K562 (cell line): ENCODE measurements around the gene NPTXR. TPM values are rescaled to one million over a fixed set of nuclear protein-coding genes. Genes with fewer than 3 reads are reported as not detected.

ENCODE experiments used
- ATAC-seq: fragments of 200-7000 bp; cut with Tn5 transposase; 3 replicates; pipeline ENCODE4 v1.9.1; 2020; ENCODE audit warnings: moderate library complexity
- BruUV-seq: library from RNA; stranded (reverse); fragments of 400-500 nt; replicated peaks from 2 replicates; lab custom pipeline; 2021; lab: Mats Ljungman, UMichigan
- CTCF ChIA-PET: fragments of 300-600 bp; formaldehyde crosslinking; extraction: SDS; loops from one replicate; lab custom pipeline; 2021; ENCODE audit warnings: low intra/inter-chr PET ratio; lab: Yijun Ruan, JAX
- POLR2A ChIA-PET: fragments of 300-600, 350-650 bp; sonication (Branson Sonifier 250); formaldehyde crosslinking; extraction: SDS; loops from one replicate; lab custom pipeline; 2021; ENCODE audit warnings: antibody characterized with exemption, inconsistent platforms; lab: Yijun Ruan, JAX
- DNase-seq, 4 experiments: peaks; one replicate each; pipeline versions ENCODE4 v3.0.0 to v3.0.0-alpha.2; 2011 to 2018; ENCODE audit warnings: low spot score in 3 of 4, mixed read lengths in 3 of 4; ENCODE audit errors: extremely low read depth in 1 of 4
- FAIRE-seq: peaks from 2 replicates; lab custom pipeline; 2011; peaks lifted over from hg19 to GRCh38; lab: Jason Lieb, UNC
- H2AFZ ChIP-seq: 2 replicates; pipeline ENCODE4 v1.6.0; 2011; ENCODE audit warnings: low read depth, low read length, control low read depth, inconsistent platforms
- H3K27ac ChIP-seq: fragments of 200-600 bp; 3 replicates; pipeline ENCODE4 v1.8.0; 2011; ENCODE audit warnings: low read depth, mild to moderate bottlenecking, control low read depth, inconsistent platforms, low read length, moderate library complexity, mixed read lengths; ENCODE audit errors: extremely low read depth
- H3K27me3 ChIP-seq, 2 experiments: fragments of 300-600 bp in 1 of 2; 2 replicates in 1 of 2; 3 replicates in 1 of 2; pipeline versions ENCODE4 v1.6.0 to v1.8.0; 2011; ENCODE audit warnings: inconsistent platforms in 2 of 2, low read length in 2 of 2, mild to moderate bottlenecking in 1 of 2, mixed read lengths in 1 of 2, moderate library complexity in 1 of 2; ENCODE audit not compliant: control insufficient read depth in 2 of 2, insufficient read depth in 2 of 2
- H3K36me3 ChIP-seq: fragments of 300-600 bp; 3 replicates; pipeline ENCODE4 v1.8.0; 2011; ENCODE audit warnings: mild to moderate bottlenecking, low read length, inconsistent platforms; ENCODE audit not compliant: control insufficient read depth, insufficient read depth
- H3K4me1 ChIP-seq, 2 experiments: fragments of 200-600 bp in 1 of 2; replicated peaks in 1 of 2; 2 replicates in 1 of 2; 3 replicates in 1 of 2; pipeline versions ENCODE4 v1.5.1 to v1.8.0; 2011; ENCODE audit warnings: inconsistent platforms in 2 of 2, low read length in 2 of 2, mild to moderate bottlenecking in 1 of 2, mixed read lengths in 1 of 2, moderate library complexity in 1 of 2; ENCODE audit not compliant: control insufficient read depth in 2 of 2, insufficient read depth in 2 of 2
- H3K4me2 ChIP-seq: 2 replicates; pipeline ENCODE4 v1.6.1; 2011; ENCODE audit warnings: low read length, control low read depth, inconsistent platforms, mixed read lengths; ENCODE audit not compliant: insufficient read depth
- H3K4me3 ChIP-seq: fragments of 200-600 bp; sonication (generic), shearing (Covaris generic); 2 replicates; pipeline ENCODE4 v1.5.1; 2016; ENCODE audit warnings: control low read depth, inconsistent platforms
- H3K79me2 ChIP-seq: fragments of 200-600 bp; 3 replicates; pipeline ENCODE4 v1.8.0; 2011; ENCODE audit warnings: low read length, inconsistent platforms; ENCODE audit not compliant: control insufficient read depth, insufficient read depth
- H3K9ac ChIP-seq, 2 experiments: 2 replicates each; pipeline versions ENCODE4 v1.6.0 to v1.6.1; 2011; ENCODE audit warnings: low read depth in 2 of 2, low read length in 2 of 2, control low read depth in 1 of 2, inconsistent platforms in 1 of 2, mild to moderate bottlenecking in 1 of 2, mixed read lengths in 1 of 2; ENCODE audit not compliant: insufficient read depth in 1 of 2
- H3K9me1 ChIP-seq: one replicate; pipeline ENCODE4 v1.6.0; 2011; ENCODE audit warnings: inconsistent platforms, mild to moderate bottlenecking, low read length, moderate library complexity; ENCODE audit not compliant: control insufficient read depth, insufficient read depth
- H3K9me3 ChIP-seq: replicated peaks from 2 replicates; pipeline ENCODE4 v1.5.1; 2011; ENCODE audit warnings: low read depth, low read length, inconsistent platforms; ENCODE audit not compliant: control insufficient read depth, insufficient read depth
- H4K20me1 ChIP-seq: replicated peaks from 2 replicates; pipeline ENCODE4 v1.6.1; 2011; ENCODE audit warnings: low read length, inconsistent platforms, mixed read lengths; ENCODE audit not compliant: control insufficient read depth, insufficient read depth
- ARHGAP35 ChIP-seq: fragments of 450-650 bp; IDR thresholded peaks from 2 replicates; pipeline ENCODE4 v1.6.1; 2018; ENCODE audit not compliant: partially characterized antibody
- BDP1 ChIP-seq: IDR thresholded peaks from 3 replicates; pipeline ENCODE4 v1.6.1; 2011; ENCODE audit not compliant: insufficient read length, insufficient read depth
- CXXC5 ChIP-seq: fragments of 250-450 bp; sonication (Bioruptor Pico); IDR thresholded peaks from 2 replicates; pipeline ENCODE4 v1.8.0; 2022; ENCODE audit warnings: inconsistent platforms, mild to moderate bottlenecking, moderate library complexity
- EWSR1 ChIP-seq: fragments of 450-650 bp; IDR thresholded peaks from 2 replicates; pipeline ENCODE4 v1.6.1; 2018; ENCODE audit warnings: borderline replicate concordance, mild to moderate bottlenecking, low read depth, moderate library complexity; ENCODE audit not compliant: partially characterized antibody
- HDAC2 ChIP-seq: fragments of 450-650 bp; IDR thresholded peaks from 2 replicates; pipeline ENCODE4 v1.6.1; 2016; ENCODE audit warnings: mild to moderate bottlenecking
- MEF2A ChIP-seq: IDR thresholded peaks from 2 replicates; pipeline ENCODE4 v1.6.1; 2011; ENCODE audit warnings: low read depth, mild to moderate bottlenecking, low read length, moderate library complexity; ENCODE audit not compliant: control insufficient read depth
- RCOR1 ChIP-seq, 2 experiments: IDR thresholded peaks; 2 replicates each; pipeline ENCODE4 v1.6.1; 2012; ENCODE audit warnings: low read depth in 2 of 2, low read length in 2 of 2, borderline replicate concordance in 1 of 2, improper control_type of control experiment in 1 of 2
- SRF ChIP-seq, 2 experiments: fragments of 250-450, 450-650 bp in 1 of 2; sonication (Bioruptor Pico) in 1 of 2; sonication (generic) in 1 of 2; formaldehyde crosslinking; IDR thresholded peaks; 2 replicates each; pipeline versions ENCODE4 v1.5.0 to v1.5.1; 2020 to 2022; ENCODE audit warnings: mild to moderate bottlenecking in 1 of 2, missing genetic modification reagents in 1 of 2
- SRSF9 ChIP-seq: fragments of 200-400 bp; formaldehyde crosslinking; IDR thresholded peaks from 2 replicates; pipeline ENCODE4 v1.6.1; 2017; ENCODE audit warnings: low read depth, low read length, borderline replicate concordance
- ZNF133 ChIP-seq: fragments of 250-450 bp; sonication (Bioruptor Pico); IDR thresholded peaks from 2 replicates; pipeline ENCODE4 v1.4.0; 2020; ENCODE audit warnings: mild to moderate bottlenecking
- WGBS: fragments of 100-300 bp; shearing (Covaris generic); methylation state at CpG from one replicate; pipeline ENCODE4 v1.1.6; 2016; ENCODE audit warnings: low coverage, mixed read lengths; ENCODE audit not compliant: insufficient coverage; ENCODE audit errors: missing lambda C conversion rate; 5-methylcytosine and 5-hydroxymethylcytosine counted together
- in situ Hi-C: fragments of 300-500 bp; cut with MboI; formaldehyde crosslinking; loops from 4 replicates; pipeline ENCODE4 v1.15.0; 2018; ENCODE audit warnings: inconsistent platforms, mixed read lengths
- intact Hi-C: fragments of 100-400 bp; cut with micrococcal nuclease; formaldehyde crosslinking; loops from 2 replicates; pipeline ENCODE4 v1.14.2; 2022
- polyA plus RNA-seq, 8 experiments: library from polyadenylated mRNA; depleted of rRNA in 4 of 8; stranded (reverse) in 5 of 8; unstranded in 3 of 8; fragments of >200 nt; fragmentation: Nextera tagmentation in 2 of 8; fragmentation: Illumina TruSeq in 1 of 8; extraction: Ambion mirVana in 2 of 8; extraction: Trizol in 1 of 8; gene quantifications; 2 replicates each; pipeline versions ENCODE4 v1.2.1 to v1.2.3, GENCODE V29; 2011 to 2014; ENCODE audit warnings: inconsistent platforms in 1 of 8, missing spikeins in 1 of 8
- total RNA-seq, 7 experiments: library from RNA; depleted of rRNA in 6 of 7; stranded (reverse); fragments of >200 nt in 6 of 7; fragmentation: Illumina TruSeq in 2 of 7; extraction: Trizol in 2 of 7; gene quantifications; 2 replicates each; pipeline versions ENCODE4 v1.2.1 to v1.2.3, GENCODE V29; 2011 to 2021; ENCODE audit warnings: low replicate concordance in 1 of 7

Gene NPTXR
- total and polyA plus RNA-seq, 9 of the 15 experiments (the other 6 are each of a cell fraction or from before 2014, with no cell fraction given), result 0.01 to 3.1 (median 1.1) TPM

- TF ChIP-seq CXXC5 (CRISPR knock-in tag), result no peak
- no peak for TF ChIP-seq SRSF9
Measured at GRCh38 chr22:38839686-38840085, 4.1 kb downstream of the NPTXR start (continued).

GRCh38 chr22:38837414-38837928 is 6.4 kb downstream of the NPTXR start:
- no peaks in the 10 kb centered on the region for H4K20me1 ChIP-seq
- ATAC-seq (peak; percentile 61; the same call in 2 of the 3 replicates), DNase-seq (peak in 2 of 4 experiments; percentile 27 to 38), FAIRE-seq (peak; percentile 69)
- H3K9me1 ChIP-seq, result no peaks in the 10 kb centered on the region
- H3K9me3 ChIP-seq, result no peaks in the 10 kb centered on the region
- no peak overlapping the region for H3K27ac ChIP-seq
- intact Hi-C loops, result no loop called here
- H3K9ac ChIP-seq, result peak overlapping the region in 1 of 2 experiments; percentile 50; a peak in 1 of 4 replicates
- WGBS, result 30% methylated on average over 6 of the region's 6 CpGs
- CTCF ChIA-PET, result no interaction called here
- H3K79me2 ChIP-seq, result no peaks in the 10 kb centered on the region
- H3K27me3 ChIP-seq, result no peaks in the 10 kb centered on the region
- BruUV-seq, result no TSS peak
- H2AFZ ChIP-seq, result no peak overlapping the region
- H3K36me3 ChIP-seq, result no peaks in the 10 kb centered on the region
- no peak overlapping the region; the same call in 1 of the 2 replicates for H3K4me2 ChIP-seq
- POLR2A ChIA-PET, result interaction anchor here (0.9 to 1.9 kb wide), 4 partner anchors 9 to 69 kb away, joined by 3 to 10 read pairs (median 5); no protein-coding TSS in a partner anchor
- peaks cover 4 to 16% of the 10 kb centered on the region in 2 experiments; a peak in 3 of 5 replicates for H3K4me1 ChIP-seq
- no peak overlapping the region for H3K4me3 ChIP-seq
- in situ Hi-C loops, result no loop called here
- TF ChIP-seq RCOR1 (IDR thresholded peaks at IDR 0.05; ENCODE audit: borderline replicate concordance in 1 of 2, low read depth in 2 of 2, low read length in 2 of 2) (no peak), BDP1 (no peak), SRF (CRISPR knock-in tag; IDR thresholded peaks at IDR 0.05) (no peak), HDAC2 (no peak), ARHGAP35 (no peak), MEF2A (no peak), ZNF133 (no peak), EWSR1 (no peak)
